HG03064 (cell line): ENCODE data around the gene CWH43.
A peak's percentile ranks its signal among the peaks of the same experiment; 100 is the strongest.
"Not testable (repeated sequence)": the region's sequence is repeated elsewhere in the genome, so short reads cannot be mapped to it uniquely, and the experiment has no call there.

Source experiments
- ATAC-seq: cut with Tn5 transposase; IDR thresholded peaks from one replicate; pipeline ENCODE4 v1.9.1; 2021; ENCODE audit warnings: low read depth; ENCODE audit not compliant: unreplicated experiment

CWH43 gene

GRCh38 chr4:48985976-48986653 lies at the start of gene CWH43:
Gene CWH43, plus strand, starts transcription at chr4:48986275. Its CDS starts 155 bp downstream, at chr4:48986430.
- ATAC-seq: no peak

- no peak for ATAC-seq
These were observed 49.0 kb upstream of the CWH43 start for GRCh38 chr4:48937033-48937432.

GRCh38 chr4:48938831-48939230 lies 47.2 kb upstream of the CWH43 start:
- ATAC-seq: no peak

- ATAC-seq: no peak
These were observed 46.3 kb upstream of the CWH43 start for GRCh38 chr4:48939785-48940184.

GRCh38 chr4:48943387-48943786 lies 42.7 kb upstream of the CWH43 start:
- ATAC-seq: no peak

- ATAC-seq: no peak
These were observed 41.8 kb upstream of the CWH43 start for GRCh38 chr4:48944252-48944651.

GRCh38 chr4:48944756-48945241 lies 41.3 kb upstream of the CWH43 start:
- no peak for ATAC-seq

GRCh38 chr4:48945981-48946380 lies 40.1 kb upstream of the CWH43 start:
- no peak for ATAC-seq

- no peak for ATAC-seq
These were observed 38.3 kb upstream of the CWH43 start for GRCh38 chr4:48947731-48948130.

- no peak for ATAC-seq
These were observed 37.0 kb upstream of the CWH43 start for GRCh38 chr4:48949086-48949485.

GRCh38 chr4:48949518-48950219 lies 36.4 kb upstream of the CWH43 start:
- no peak for ATAC-seq

GRCh38 chr4:48954314-48954713 lies 31.8 kb upstream of the CWH43 start:
- no peak for ATAC-seq

- ATAC-seq: not testable (repeated sequence)
These were observed 28.7 kb upstream of the CWH43 start for GRCh38 chr4:48957366-48957765.

- no peak for ATAC-seq
These were observed 27.5 kb upstream of the CWH43 start for GRCh38 chr4:48958582-48958981.

- ATAC-seq: no peak
These were observed 25.0 kb upstream of the CWH43 start for GRCh38 chr4:48960988-48961635.

- ATAC-seq: no peak
These were observed 23.4 kb upstream of the CWH43 start for GRCh38 chr4:48962636-48963035.

- peak; percentile 76 for ATAC-seq
These were observed 22.9 kb upstream of the CWH43 start for GRCh38 chr4:48963042-48963679.

GRCh38 chr4:48967101-48967500 lies 19.0 kb upstream of the CWH43 start:
- no peak for ATAC-seq

GRCh38 chr4:48967631-48968030 lies 18.4 kb upstream of the CWH43 start:
- no peak for ATAC-seq

- ATAC-seq: no peak
These were observed 17.3 kb upstream of the CWH43 start for GRCh38 chr4:48968814-48969213.

GRCh38 chr4:48970471-48970921 lies 15.6 kb upstream of the CWH43 start:
- ATAC-seq: no peak
